HepG2 (cell line): Measurements from ENCODE around the gene RAB3C.

ENCODE experiments used
- ARNTL ChIP-seq: sonication (generic); formaldehyde crosslinking; IDR thresholded peaks from 2 replicates; pipeline ENCODE4 v1.4.0; 2020; ENCODE audit warnings: mild to moderate bottlenecking, missing genetic modification reagents
- ATF2 ChIP-seq: sonication (generic); formaldehyde crosslinking; IDR thresholded peaks from 2 replicates; pipeline ENCODE4 v1.4.0; 2020; ENCODE audit warnings: missing genetic modification reagents
- CTCF ChIP-seq: sonication (generic); formaldehyde crosslinking; IDR thresholded peaks from 2 replicates; pipeline ENCODE4 v1.5.0; 2020; ENCODE audit warnings: mild to moderate bottlenecking, missing genetic modification reagents, moderate library complexity
- GABPA ChIP-seq, 2 experiments: IDR thresholded peaks; 2 replicates each; pipeline ENCODE4 v1.6.1; 2011 to 2016; ENCODE audit warnings: low read depth in 2 of 2, low read length in 1 of 2, missing biosample characterization in 1 of 2, missing genetic modification characterization in 1 of 2
- MED1 ChIP-seq: sonication (generic); formaldehyde crosslinking; IDR thresholded peaks from 2 replicates; pipeline ENCODE4 v1.4.0; 2020; ENCODE audit warnings: missing genetic modification reagents
- SCMH1 ChIP-seq: sonication (generic); formaldehyde crosslinking; IDR thresholded peaks from 2 replicates; pipeline ENCODE4 v1.9.0; 2021; ENCODE audit warnings: missing genetic modification reagents, mild to moderate bottlenecking, borderline replicate concordance
- SRSF4 ChIP-seq: fragments of 200-400 bp; formaldehyde crosslinking; IDR thresholded peaks from one replicate; pipeline ENCODE4 v1.6.1; 2018; ENCODE audit warnings: mild to moderate bottlenecking, low read depth, low read length, moderate library complexity; ENCODE audit not compliant: poor library complexity, severe bottlenecking
- ZNF543 ChIP-seq: sonication (generic); formaldehyde crosslinking; IDR thresholded peaks from 2 replicates; pipeline ENCODE4 v1.4.0; 2020; ENCODE audit warnings: mild to moderate bottlenecking, missing genetic modification reagents
- TF ChIP-seq, protein P1 (sequence below): conservative IDR thresholded peaks from 2 replicates; pipeline ENCODE4 v1.6.1; 2018; ENCODE audit warnings: missing genetic modification reagents
- TF ChIP-seq, protein P2 (sequence below): sonication (generic); formaldehyde crosslinking; IDR thresholded peaks from 2 replicates; pipeline ENCODE4 v1.4.0; 2020; ENCODE audit warnings: mild to moderate bottlenecking, missing genetic modification reagents
- TF ChIP-seq, protein P3 (sequence below): sonication (generic); formaldehyde crosslinking; IDR thresholded peaks from 2 replicates; pipeline ENCODE4 v1.5.0; 2020; ENCODE audit warnings: mild to moderate bottlenecking, missing genetic modification reagents, borderline replicate concordance

GRCh38 chr5:58860680-58861079, 277.8 kb downstream of the RAB3C start:
- no peak for TF ChIP-seq MED1
- TF ChIP-seq, protein P1, sequence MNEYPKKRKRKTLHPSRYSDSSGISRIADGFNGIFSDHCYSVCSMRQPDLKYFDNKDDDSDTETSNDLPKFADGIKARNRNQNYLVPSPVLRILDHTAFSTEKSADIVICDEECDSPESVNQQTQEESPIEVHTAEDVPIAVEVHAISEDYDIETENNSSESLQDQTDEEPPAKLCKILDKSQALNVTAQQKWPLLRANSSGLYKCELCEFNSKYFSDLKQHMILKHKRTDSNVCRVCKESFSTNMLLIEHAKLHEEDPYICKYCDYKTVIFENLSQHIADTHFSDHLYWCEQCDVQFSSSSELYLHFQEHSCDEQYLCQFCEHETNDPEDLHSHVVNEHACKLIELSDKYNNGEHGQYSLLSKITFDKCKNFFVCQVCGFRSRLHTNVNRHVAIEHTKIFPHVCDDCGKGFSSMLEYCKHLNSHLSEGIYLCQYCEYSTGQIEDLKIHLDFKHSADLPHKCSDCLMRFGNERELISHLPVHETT: no peak
- TF ChIP-seq, protein P2, sequence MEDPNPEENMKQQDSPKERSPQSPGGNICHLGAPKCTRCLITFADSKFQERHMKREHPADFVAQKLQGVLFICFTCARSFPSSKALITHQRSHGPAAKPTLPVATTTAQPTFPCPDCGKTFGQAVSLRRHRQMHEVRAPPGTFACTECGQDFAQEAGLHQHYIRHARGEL (CRISPR knock-in tag): no peak
- no peak for TF ChIP-seq ZNF543 (CRISPR knock-in tag)
- TF ChIP-seq, protein P3, sequence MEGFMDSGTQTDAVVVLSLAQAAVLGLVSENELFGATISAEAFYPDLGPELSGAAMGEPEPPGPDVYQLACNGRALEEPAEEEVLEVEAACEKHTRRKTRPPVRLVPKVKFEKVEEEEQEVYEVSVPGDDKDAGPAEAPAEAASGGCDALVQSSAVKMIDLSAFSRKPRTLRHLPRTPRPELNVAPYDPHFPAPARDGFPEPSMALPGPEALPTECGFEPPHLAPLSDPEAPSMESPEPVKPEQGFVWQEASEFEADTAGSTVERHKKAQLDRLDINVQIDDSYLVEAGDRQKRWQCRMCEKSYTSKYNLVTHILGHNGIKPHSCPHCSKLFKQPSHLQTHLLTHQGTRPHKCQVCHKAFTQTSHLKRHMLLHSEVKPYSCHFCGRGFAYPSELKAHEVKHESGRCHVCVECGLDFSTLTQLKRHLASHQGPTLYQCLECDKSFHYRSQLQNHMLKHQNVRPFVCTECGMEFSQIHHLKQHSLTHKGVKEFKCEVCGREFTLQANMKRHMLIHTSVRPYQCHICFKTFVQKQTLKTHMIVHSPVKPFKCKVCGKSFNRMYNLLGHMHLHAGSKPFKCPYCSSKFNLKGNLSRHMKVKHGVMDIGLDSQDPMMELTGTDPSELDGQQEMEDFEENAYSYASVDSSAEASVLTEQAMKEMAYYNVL (CRISPR knock-in tag): no peak
- no peak for TF ChIP-seq ATF2
- TF ChIP-seq SCMH1 (CRISPR knock-in tag): no peak
- no peak for TF ChIP-seq ARNTL (CRISPR knock-in tag)
- TF ChIP-seq SRSF4: no peak
- no peak for TF ChIP-seq CTCF
- no peak for TF ChIP-seq GABPA (IDR thresholded peaks at IDR 0.05; ENCODE audit: low read depth, low read length)
- no peak for TF ChIP-seq GABPA (CRISPR knock-in tag; IDR thresholded peaks at IDR 0.05; ENCODE audit: low read depth)
